OCI-LY7 (cell line): ENCODE measurements around the gene NCAM2. TPM values are rescaled to one million over a fixed set of nuclear protein-coding genes. Genes with fewer than 3 reads are reported as not detected.

Experiments used
- BruUV-seq: library from RNA; stranded (reverse); fragments of 400-500 nt; replicated peaks from 2 replicates; lab custom pipeline; 2021; lab: Mats Ljungman, UMichigan
- CTCF ChIA-PET: fragments of 300-600 bp; sonication (Branson Sonifier 250); formaldehyde crosslinking; loops from one replicate; lab custom pipeline; 2022; ENCODE audit warnings: antibody characterized with exemption; ENCODE audit not compliant: unreplicated experiment; lab: Charles Lee
- POLR2A ChIA-PET: fragments of 300-600 bp; sonication (Branson Sonifier 250); formaldehyde crosslinking; loops from one replicate; lab custom pipeline; 2022; ENCODE audit warnings: antibody characterized with exemption; lab: Charles Lee
- DNase-seq: peaks from one replicate; pipeline ENCODE4 v3.0.0-alpha.2; 2015; ENCODE audit warnings: low spot score
- H2AFZ ChIP-seq: fragments of 200-600 bp; sonication (generic), shearing (Covaris generic); 2 replicates; pipeline ENCODE4 v1.6.1; 2014; ENCODE audit warnings: mild to moderate bottlenecking, antibody characterized with exemption, low read length, moderate library complexity
- H3K27ac ChIP-seq: fragments of 200-600 bp; sonication (generic); 2 replicates; pipeline ENCODE4 v1.5.1; 2014; ENCODE audit warnings: mixed run types, low read depth, mild to moderate bottlenecking, moderate library complexity, low read length, inconsistent platforms; ENCODE audit not compliant: poor library complexity, severe bottlenecking
- H3K36me3 ChIP-seq: fragments of 200-600 bp; sonication (generic); 2 replicates; pipeline ENCODE4 v1.6.1; 2014; ENCODE audit warnings: mild to moderate bottlenecking, antibody characterized with exemption, low read length, moderate library complexity, mixed read lengths; ENCODE audit not compliant: insufficient read depth
- H3K4me1 ChIP-seq: fragments of 200-600 bp; sonication (generic); 2 replicates; pipeline ENCODE4 v1.5.1; 2014; ENCODE audit warnings: mild to moderate bottlenecking, low read length; ENCODE audit not compliant: insufficient read depth, poor library complexity, severe bottlenecking
- H3K4me2 ChIP-seq: fragments of 200-600 bp; sonication (generic); 2 replicates; pipeline ENCODE4 v1.6.1; 2014; ENCODE audit warnings: mild to moderate bottlenecking, low read length
- H3K4me3 ChIP-seq: fragments of 200-600 bp; sonication (generic); 2 replicates; pipeline ENCODE4 v1.5.1; 2014; ENCODE audit warnings: mild to moderate bottlenecking, low read depth, low read length; ENCODE audit not compliant: poor library complexity, severe bottlenecking
- H3K79me2 ChIP-seq: fragments of 200-600 bp; sonication (generic); 2 replicates; pipeline ENCODE4 v1.6.1; 2016; ENCODE audit warnings: low read depth, mild to moderate bottlenecking, low read length, moderate library complexity, mixed read lengths; ENCODE audit not compliant: insufficient read depth
- H3K9me2 ChIP-seq: fragments of 200-600 bp; sonication (generic); 2 replicates; pipeline ENCODE4 v1.6.1; 2016; ENCODE audit warnings: mild to moderate bottlenecking, low read length, mixed read lengths; ENCODE audit not compliant: insufficient read depth
- H3K9me3 ChIP-seq: fragments of 200-600 bp; sonication (generic); 2 replicates; pipeline ENCODE4 v1.6.1; 2014; ENCODE audit warnings: mild to moderate bottlenecking, mixed run types, low read length, mixed read lengths
- H4K20me1 ChIP-seq: fragments of 200-600 bp; sonication (generic); 2 replicates; pipeline ENCODE4 v1.6.1; 2014; ENCODE audit warnings: mild to moderate bottlenecking, antibody characterized with exemption, low read length, moderate library complexity, mixed read lengths; ENCODE audit not compliant: insufficient read depth
- CTCF ChIP-seq: fragments of 200-600 bp; sonication (generic); conservative IDR thresholded peaks from 2 replicates; pipeline ENCODE4 v1.5.1; 2014; ENCODE audit warnings: mild to moderate bottlenecking, antibody characterized with exemption, low read length, moderate library complexity, mixed read lengths
- EZH2phosphoT487 ChIP-seq: fragments of 200-600 bp; sonication (generic); IDR thresholded peaks from 2 replicates; pipeline ENCODE4 v1.6.1; 2018; ENCODE audit warnings: low read depth, borderline replicate concordance, mild to moderate bottlenecking, mixed run types, antibody characterized with exemption, low read length, moderate library complexity, mixed read lengths
- intact Hi-C: fragments of 100-400 bp; cut with micrococcal nuclease; formaldehyde crosslinking; loops from one replicate; pipeline ENCODE4 v1.10.0; 2022; ENCODE audit not compliant: unreplicated experiment
- total RNA-seq, 2 experiments: library from RNA; depleted of rRNA in 1 of 2; stranded (reverse); fragments of >200 nt in 1 of 2; shearing (Covaris generic) in 1 of 2; gene quantifications; 2 replicates each; pipeline ENCODE4 v1.2.3, GENCODE V29; 2014 to 2022

The NCAM2 gene
- total RNA-seq, 2 experiments from 2014 or later = not detected

DNA sequence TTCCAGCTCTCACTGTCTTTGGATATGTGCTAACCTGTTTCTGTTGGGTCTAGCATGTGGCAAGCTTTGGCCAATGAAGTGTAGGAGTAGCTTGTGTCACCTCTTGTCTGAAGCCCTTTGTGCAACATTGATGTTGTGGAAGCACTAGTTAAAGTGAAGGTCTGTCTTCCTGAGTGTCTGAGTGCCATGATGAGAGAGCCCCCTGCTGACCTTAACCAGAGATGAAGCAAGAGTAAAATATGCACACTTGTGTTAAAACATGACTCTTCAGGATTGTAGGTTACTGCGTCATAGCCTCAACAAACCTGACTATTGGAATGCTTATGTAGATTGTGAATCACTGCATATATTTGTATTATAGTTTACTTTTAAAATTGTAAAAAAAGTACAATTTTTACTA lies 103.7 kb downstream of the NCAM2 start:
- H3K36me3 ChIP-seq = no peaks in the 10 kb centered on the region
- H2AFZ ChIP-seq = no peak overlapping the region
- DNase-seq = no peak
- H3K4me1 ChIP-seq = no peaks in the 10 kb centered on the region
- H3K9me3 ChIP-seq = peaks cover 16% of the 10 kb centered on the region
- no peak overlapping the region for H3K4me2 ChIP-seq
- no peak overlapping the region for H3K4me3 ChIP-seq
- no peaks in the 10 kb centered on the region for H4K20me1 ChIP-seq
- no TSS peak for BruUV-seq
- TF ChIP-seq EZH2phosphoT487 = no peak
- ChIA-PET POLR2A (no interaction called here), CTCF (no interaction called here)
- no peaks in the 10 kb centered on the region for H3K79me2 ChIP-seq
- no peak overlapping the region for H3K27ac ChIP-seq
- H3K9me2 ChIP-seq = no peaks in the 10 kb centered on the region
- intact Hi-C loops = no loop called here

DNA sequence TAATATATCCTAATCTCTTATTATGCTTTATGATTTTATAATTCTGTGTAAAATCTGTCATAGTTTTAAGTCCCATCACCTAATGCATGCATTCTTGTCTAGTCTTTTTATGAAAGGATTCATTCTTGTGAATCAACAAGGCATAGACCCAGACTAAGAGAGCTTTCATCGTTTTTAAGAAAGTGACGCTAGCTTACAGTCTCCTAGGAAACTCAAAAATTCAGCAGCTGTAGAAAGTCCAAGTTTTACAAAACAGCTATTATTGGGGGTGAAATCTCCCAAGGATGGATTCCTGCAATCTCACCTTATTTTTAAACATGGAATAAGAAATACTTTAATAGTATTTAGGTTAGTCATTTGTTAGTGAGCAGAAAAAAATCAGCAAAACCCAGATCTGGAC lies 104.7 kb downstream of the NCAM2 start:
- H3K4me2 ChIP-seq = no peak overlapping the region
- H4K20me1 ChIP-seq = no peaks in the 10 kb centered on the region
- no peaks in the 10 kb centered on the region for H3K4me1 ChIP-seq
- intact Hi-C loops = no loop called here
- no peak overlapping the region for H2AFZ ChIP-seq
- H3K27ac ChIP-seq = no peak overlapping the region
- no peaks in the 10 kb centered on the region for H3K36me3 ChIP-seq
- CTCF ChIA-PET = no interaction called here
- BruUV-seq = no TSS peak
- no peaks in the 10 kb centered on the region for H3K9me2 ChIP-seq
- POLR2A ChIA-PET = no interaction called here
- TF ChIP-seq EZH2phosphoT487 (no peak), CTCF (no peak)
- H3K79me2 ChIP-seq = no peaks in the 10 kb centered on the region
- peaks cover 17% of the 10 kb centered on the region for H3K9me3 ChIP-seq
- no peak for DNase-seq
- no peak overlapping the region for H3K4me3 ChIP-seq

DNA sequence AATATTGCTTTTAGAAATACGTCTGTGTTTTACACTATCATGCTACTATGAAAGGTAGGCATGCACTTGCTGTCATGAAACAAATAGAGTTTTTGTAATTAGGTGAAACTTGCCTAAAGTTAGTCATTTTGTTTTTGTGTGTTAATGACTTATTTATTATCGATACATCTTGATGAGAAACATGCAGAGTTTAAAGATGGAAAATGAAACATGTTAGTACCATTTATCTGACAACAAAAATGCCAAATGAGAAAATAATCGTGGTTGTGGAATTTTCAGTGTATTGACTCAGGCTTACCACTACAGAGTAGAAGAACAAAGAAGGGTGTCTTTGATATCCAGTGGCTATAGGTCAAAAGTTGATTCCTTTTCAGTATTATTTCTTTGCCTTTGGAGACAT lies 105.5 kb downstream of the NCAM2 start:
- Histone ChIP-seq H3K4me1 (no peaks in the 10 kb centered on the region), H3K9me2 (no peaks in the 10 kb centered on the region), H3K79me2 (no peaks in the 10 kb centered on the region), H3K4me2 (no peak overlapping the region), H2AFZ (no peak overlapping the region), H4K20me1 (no peaks in the 10 kb centered on the region), H3K4me3 (no peak overlapping the region), H3K9me3 (peaks cover 25% of the 10 kb centered on the region), H3K27ac (no peak overlapping the region), H3K36me3 (no peaks in the 10 kb centered on the region)
- POLR2A ChIA-PET = no interaction called here
- CTCF ChIA-PET = no interaction called here
- intact Hi-C loops = no loop called here
- BruUV-seq = no TSS peak
- DNase-seq = no peak
- TF ChIP-seq CTCF (no peak), EZH2phosphoT487 (no peak)
